Activated CD4-positive, alpha-beta T cell treated with anti-CD3 and anti-CD28 coated beads, Interleukin-2, amount 50 U/mL, for 4 hours (primary cell): ENCODE data around the gene SLCO4A1.
"Not testable (repeated sequence)": the region's sequence is repeated elsewhere in the genome, so short reads cannot be mapped to it uniquely, and the experiment has no call there.

Source experiments
- DNase-seq, 2 experiments: peaks; one replicate each; pipeline ENCODE4 v3.0.0-alpha.2; 2020

Gene SLCO4A1

DNA sequence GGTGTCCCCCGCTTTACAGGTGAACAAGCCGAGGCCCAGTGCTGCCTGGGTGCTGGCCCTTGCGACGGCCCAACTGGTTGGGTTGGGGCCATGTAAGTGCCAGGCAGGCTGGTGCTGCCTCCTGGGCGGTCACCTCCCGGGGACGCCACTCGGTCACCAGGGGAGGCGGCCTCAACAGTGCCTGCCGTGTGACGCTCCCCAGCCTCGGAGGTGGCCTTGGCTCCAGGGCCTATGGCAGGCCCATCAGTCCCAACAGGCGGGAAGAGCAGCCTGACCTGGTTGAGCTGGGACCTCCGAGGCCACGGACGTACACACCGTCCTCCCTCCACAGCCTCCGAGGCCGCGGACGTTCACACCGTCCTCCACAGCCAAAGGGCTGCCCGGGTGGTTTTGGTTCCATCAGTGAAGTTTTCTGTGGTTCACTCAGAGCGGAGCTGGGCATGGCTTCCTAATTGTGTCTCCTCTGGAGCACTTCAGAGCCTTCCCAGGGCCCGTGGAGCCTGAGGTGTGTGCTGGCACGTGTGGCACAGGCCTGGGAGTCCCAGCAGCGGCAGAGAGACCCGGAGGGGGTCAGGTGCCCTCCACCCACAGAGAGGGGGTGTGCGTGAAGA is 19.3 kb upstream of the SLCO4A1 start:
- no peak for DNase-seq

DNA sequence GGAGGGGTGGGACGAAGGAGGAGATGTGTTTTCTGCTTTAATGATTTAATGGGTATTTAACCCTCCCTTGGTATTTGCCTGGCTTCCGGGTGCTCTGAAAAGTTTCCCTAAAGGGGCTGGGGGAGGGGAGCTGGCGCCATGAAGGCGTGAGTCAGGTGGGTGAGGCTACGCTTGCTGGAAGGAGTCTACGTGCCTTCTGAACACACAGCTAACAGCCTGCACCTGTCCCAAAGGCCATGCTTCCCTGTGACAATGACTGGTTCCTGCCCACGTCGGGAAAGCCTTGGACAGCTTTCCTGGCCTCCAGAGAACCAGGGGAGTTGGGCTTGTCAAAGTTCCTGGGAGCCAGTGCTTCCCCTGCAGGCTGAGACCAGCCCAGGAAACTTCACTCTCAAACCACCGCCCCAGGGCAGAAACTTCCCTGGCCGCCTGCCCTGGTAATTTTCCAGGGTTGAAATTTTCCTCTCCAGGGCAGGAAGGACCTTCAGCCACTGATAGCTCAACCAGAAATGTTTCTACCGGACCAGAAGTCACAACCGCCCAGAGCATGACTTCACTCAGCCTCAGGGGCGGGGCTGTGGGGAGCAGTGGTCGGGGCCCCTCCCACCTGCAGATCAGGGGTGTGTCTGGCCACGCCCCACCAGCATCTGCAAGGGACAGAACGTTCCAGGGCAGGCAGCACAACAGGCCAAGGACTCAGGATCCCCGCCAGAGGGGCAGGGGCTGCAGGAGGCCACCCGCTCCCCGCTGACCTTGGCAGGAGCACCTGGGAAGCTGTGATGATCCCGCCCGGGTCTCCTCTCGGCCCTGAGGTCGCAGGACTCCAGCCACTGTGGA is 18.6 kb upstream of the SLCO4A1 start:
- DNase-seq: peak; percentile 77 to 79

DNA sequence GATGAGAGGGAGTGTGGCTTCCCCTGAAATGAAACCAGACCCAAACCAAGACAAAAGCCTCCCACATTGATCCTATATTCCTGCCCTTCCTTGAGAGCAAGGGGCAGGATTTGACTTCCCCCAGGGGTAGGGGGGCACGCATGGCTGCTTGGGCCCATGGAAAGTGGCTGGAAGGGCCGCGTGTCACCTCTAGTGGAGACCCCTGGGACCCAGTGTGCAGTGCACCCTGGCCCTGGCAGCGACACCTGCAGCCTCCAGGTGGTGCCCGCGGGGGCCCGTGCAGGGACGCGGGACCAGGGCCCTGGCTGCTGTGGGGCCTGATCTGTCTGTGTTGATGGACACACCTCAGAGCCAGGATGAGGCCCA is 18.0 kb upstream of the SLCO4A1 start:
- no peak for DNase-seq

DNA sequence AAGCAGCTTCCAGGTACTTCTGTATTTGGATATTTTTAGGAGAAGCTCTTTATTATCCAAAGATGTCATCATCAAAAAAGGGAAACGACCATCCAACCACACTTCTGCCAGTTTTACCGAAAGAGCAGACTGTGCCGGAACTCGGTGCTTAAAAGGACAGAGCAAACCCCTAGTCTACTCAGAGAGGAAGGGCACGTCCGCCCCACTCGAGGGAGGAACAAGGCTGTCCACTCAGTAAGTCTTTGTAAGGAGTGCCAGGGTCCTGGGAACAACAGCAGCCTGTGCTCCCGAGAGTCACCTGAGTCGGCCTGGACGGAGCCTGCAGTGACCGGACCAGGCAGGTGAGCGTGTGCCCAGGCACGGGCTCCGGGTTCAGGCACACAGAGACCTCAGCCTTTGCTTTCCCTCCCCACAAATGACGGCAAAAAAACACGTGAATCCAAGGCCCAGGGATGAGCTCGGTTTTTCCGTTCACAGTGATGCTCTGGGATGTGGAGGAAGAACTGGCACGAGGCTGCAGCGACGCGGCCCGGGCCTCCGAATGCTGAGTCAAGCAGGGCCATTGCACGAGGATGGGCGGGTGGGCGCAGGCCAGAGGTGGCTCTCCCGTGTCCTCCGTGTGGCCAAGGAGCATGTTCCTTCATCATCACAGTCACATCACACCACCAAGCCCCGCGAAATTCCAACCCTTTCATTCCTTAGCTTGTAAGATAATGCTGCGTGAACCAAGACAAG is 17.4 kb upstream of the SLCO4A1 start:
- DNase-seq: no peak

DNA sequence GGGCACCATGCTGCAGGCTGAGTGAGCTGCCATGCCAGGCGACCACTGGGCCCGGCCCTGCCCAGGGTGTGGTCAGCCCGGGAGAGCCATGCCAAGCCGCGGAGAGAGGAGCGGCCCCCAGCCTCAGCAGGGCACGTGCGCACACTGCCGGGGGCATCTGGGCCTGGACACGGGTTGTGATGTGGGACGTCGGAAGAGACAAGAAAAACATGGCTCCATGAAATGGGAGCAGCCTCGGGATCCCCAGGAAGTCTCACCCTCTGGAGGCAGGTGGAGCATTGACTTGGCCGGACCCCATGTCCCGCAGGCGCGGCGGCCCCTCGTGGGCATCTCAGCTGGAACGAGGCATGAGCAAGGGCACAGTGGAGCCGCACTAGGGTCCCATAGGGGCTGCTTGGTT is 16.8 kb upstream of the SLCO4A1 start:
- DNase-seq: no peak

DNA sequence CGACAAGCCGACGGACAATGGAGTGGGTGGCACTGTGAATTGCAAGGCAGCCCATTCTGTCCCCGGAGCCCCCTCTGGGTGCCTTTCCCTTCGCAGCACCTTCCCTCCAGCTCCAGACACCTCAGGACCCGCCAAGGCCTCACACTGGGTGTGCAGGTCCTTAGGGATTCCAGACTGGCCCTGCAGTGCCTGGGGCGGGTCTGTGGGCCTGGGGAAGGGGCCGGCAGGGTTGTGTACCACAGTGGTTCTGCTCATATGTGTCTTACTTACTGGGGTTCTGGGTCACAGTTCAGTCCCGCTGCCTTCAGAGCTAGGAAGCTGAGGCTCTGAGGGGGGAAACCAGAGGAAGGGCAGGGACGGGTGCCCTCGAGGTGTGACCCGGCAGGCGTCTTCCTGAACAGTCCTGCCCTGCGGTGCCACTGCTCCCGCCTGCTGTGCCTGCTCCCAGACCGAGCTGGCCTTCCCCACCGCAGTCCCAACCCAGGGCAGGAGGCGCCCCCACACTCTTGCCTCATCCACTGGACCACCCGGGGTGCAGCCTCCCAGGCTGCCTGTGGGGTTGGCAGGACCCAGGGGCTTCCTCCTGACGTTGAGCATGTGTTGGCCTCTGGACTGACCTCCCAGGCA is 16.3 kb upstream of the SLCO4A1 start:
- DNase-seq: no peak

DNA sequence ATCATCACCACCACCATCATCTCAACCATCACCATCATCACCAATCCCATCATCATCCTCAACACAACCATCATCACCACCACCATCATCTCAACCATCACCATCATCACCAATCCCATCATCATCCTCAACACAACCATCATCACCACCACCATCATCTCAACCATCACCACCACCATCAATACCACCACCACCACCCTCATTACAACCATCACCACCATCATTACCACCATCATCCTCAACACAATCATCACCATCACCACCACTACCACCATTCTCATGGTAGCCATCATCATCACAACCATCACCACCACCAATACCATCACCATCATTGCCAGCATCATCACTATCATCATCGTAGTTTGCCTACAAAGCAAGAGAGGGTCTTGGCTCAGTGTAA is 14.9 kb upstream of the SLCO4A1 start:
- not testable (repeated sequence) for DNase-seq

DNA sequence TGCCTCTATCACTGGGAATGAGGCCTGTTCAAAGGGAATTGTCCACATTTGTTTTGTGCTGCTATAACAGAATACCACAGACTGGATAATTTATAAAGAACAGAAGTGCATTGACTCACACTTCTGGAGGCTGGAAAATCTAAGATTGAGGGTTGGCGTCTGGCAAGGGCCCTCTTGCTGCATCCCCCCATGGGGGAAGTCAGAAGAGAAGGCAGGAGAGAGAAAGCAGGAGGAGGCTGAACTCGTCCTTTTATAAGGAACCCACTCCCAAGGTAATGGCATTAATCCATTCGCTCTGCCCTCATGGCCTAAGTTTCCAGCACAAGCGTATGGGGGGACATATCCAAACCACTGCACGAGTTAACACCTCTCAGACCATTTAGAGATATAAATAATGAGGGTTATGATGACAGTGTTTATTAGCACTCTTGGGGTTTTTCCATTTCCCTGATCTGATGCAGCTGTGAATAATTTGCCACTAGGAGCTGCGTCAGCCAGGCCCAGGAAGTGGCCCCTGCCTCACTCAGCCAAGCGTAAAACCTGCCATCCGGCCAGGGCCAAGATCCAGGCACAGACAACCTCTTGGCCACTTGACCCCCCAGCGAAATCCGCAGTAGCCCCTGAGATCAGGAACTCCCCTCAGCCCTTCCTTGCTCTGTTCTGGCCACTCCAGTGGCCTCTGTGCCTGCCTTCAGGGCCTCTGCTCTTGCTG is 14.2 kb upstream of the SLCO4A1 start:
- no peak for DNase-seq

DNA sequence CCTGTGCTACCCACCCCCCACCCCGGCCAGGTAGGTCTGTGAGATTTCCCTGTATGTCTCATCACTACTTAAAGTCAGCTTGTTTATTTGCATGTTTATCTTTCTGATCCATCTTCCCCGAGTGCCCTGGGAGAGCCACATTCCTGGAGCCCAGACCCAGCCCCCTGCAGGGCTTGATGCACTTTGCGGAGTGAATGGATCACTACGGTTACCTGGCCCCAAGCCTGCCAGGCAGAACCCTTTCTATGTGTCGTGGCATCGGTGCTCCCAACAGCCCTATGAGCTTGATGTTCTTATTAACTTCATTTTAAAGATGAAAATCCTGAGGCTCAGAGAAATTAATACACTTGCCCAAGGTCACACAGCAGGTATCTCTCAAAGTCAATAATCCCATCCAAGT is 13.6 kb upstream of the SLCO4A1 start:
- no peak for DNase-seq

DNA sequence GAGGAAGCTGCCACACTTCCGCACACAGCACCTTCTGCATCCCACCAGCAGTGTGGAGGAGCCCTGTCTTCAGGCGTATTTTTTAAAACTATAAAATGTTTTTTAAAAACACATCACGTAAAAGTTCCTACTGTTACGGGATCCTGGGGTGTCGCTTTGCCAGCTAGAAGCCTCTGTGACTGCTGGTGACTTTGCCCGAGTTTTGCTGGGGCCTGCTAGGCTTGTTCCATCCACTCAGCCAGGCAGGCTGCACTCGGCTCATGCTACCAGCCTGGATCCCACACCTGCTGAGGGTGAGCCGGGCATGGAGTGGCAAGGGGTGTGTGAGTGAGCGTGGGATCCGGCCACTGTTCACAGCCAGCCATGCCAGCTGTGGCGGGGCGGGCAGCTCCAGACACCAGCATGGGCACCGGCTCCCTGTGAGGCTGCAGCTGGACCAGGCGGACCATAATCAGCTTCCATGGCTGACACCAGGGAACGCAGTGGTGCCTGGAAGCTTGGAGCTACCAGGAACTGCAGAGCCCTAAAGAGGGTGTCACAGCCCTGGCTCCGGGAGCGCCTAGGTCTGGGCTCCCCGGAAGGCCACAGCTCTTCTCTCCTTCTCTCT is 12.3 kb upstream of the SLCO4A1 start:
- no peak for DNase-seq

DNA sequence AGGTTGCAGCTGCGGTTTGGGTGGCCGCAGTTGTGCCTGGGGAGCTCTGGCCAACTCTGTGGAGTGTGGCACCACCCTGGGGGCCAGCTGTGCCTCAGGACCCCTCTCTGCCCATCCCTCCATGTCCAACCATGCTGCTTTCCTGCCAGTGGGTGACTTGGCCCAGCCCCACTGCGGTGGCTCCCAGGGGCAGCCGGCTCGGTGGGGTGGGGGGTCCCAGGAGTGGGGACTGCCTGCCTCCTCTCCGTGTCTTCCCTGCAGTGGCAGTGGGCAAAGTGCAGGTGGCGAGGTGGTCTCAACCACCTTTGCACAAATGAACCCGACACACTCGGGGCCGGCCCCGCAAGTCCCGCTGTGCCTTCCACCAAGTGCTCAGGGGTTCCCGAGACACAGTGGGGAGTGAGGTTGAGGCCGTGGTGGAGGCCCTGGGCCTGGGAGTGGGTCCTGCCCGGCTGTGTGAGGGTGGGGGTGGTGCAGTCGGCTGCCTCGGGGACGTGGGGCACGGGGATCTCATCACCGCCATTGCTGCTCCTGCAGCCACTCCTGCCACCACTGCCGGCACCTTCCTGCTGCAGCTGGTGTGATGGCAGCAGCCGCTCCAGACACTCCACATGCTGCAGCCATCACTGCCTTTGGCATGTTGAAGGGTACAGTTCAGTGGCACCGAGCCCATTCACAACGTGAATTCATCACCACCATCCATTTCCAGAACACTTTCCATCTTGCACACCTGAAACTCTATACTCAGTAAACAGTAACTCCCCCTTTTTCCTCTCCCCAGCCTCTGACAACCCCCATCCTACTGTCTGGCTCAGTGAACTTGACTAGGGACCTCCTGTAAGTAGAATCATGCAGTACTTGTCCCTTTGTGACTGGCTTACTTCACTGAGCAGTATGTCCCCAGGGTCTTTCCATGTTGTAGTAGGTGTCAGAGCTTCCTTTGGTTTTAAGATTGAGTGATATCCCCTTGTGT is 10.7 kb upstream of the SLCO4A1 start:
- DNase-seq: no peak

DNA sequence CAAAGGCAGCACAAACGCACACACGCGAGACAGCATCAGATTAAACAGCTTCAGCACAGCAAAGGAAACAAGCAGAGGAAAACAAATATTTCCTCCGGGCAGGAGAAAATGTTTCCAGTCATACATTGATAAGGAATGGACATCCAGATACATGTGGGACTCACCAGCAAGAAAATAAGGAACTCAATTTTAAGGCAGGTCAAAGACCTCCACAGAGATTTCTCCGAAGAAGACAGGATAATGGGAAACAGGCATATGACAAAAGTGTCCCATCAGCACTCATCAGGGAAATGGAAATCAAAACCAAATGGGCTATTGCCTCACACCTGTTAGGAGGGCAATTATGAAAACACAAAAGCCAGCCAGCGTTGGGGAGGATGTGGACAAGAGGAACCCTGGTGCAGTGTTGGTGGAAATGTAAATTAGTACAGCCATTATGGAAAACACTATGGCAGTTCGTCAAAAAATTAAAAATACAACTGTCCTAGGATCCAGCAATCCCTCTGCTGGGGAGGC is 9.7 kb upstream of the SLCO4A1 start:
- no peak for DNase-seq

DNA sequence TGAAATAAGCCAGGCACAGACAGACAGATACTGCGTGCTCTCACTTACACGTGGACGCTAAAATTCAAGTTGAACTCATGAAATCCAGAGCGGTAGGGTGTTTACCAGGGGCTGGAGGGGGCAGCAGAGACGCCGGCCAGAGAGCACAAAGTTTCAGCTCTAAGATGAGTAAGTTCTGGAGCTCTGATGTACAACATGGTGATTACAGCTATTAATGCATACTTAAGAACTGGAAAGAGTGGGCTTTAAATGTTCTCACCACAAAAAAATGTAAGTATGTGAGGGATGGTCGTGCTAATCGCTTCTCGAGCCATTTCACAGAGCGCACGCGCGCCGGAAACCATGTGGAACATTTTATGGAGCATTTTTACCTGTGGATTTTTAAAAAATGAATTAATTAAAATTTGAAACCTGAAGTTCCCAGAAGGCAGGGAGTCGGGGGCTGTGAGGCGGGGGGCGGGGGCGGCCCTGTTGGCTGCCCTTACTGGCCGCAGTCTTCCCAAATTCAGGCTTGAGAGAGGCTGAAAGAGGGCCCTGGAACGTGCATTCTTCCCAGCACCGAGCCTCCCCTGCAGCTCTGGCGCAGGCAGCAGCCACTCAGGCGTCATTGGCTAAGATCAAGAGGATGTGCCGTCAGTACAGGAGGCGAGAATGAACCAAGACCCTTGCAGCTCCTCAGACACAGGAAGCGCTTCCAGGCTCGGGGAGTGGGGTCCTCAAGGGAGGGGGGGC is 8.5 kb upstream of the SLCO4A1 start:
- DNase-seq: no peak

DNA sequence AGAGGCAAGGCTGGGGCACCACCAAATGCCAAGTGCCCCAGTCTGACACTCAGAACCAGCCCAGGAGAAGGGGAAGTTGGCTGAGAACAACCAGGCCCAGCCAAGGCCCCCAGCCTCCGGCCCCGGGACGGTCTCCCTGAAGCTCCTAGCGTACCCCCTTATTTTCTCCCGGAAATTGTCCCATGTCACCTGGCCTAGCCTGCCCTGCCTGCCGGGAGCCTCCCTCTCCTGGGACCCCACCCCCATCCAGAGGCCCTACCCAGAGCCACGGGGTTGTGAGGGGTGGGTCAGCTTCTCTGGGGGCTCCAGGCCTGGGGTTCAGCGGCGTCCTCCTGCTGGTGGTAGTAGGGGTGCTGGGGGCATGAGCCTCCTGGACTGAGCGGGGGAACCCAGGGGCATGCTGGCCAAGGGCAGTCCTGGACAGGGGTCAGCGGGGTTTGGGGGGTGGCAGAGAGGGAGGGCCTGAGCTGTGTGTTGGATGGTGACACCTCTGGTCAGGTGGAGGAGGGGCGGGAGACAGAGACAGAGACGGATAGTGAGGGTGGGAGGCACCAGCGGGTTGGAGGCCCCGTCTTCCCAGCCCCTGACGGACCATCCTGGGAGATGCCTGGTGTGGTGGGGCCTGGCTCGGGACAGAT is 7.9 kb upstream of the SLCO4A1 start:
- DNase-seq: no peak

DNA sequence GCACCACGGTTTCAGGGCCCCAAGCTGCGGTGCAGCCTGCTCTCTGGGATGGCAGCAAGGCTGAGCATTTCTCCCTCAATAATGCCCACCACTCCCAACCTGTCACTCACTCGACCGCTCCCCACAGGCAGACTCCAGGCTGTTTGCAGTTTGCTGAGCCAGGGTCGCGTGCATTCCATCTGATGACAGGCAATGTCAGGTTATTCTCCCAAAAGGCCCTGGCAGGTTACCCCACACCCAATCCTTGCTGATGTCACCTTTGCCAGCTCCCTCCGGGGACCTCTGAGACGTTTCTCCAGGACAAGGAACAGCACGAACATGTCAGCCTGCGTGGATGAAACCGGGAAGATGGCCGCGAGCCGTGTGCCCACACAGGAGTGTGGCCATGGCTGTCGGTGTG is 7.1 kb upstream of the SLCO4A1 start:
- DNase-seq: no peak

DNA sequence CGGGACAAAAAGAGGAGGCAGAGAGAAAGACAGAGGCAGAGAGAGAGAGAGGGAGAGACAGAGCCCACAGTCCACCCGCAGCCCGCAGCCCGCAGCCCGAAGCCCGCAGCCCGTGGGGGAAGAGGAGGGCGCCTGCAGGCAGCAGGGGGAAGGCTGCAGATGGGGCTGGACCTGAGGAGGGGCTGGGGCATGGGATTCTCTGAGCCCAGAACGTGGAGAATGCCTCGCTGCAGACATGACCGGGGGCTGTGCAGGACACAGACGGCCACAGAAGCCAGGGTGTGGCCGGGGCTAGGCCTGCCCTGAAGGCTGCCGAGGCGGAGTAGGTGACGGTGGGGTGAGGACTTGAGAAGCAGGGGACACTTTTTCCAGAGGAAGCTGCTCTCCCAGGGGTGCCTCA is 6.5 kb upstream of the SLCO4A1 start:
- no peak for DNase-seq

DNA sequence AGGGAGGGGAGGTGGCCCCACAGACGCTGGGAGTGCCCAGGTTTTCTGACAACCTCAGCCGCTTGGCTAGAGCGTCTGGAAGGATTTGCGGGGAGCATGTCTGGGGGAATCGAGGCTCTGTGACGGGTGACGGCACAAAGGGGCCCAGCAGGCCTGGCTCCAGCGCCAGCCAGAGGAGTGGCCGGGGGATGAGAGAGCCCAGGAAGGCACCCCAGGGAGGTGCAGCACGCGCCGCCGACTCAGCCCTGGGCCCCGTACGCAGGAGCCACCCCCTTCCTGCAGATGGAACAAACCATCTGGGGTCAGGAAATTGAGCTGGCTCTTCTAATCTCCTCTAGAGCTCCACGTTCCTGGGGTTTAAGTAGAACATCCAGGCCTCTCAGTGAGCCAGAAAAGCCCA is 5.9 kb upstream of the SLCO4A1 start:
- no peak for DNase-seq

DNA sequence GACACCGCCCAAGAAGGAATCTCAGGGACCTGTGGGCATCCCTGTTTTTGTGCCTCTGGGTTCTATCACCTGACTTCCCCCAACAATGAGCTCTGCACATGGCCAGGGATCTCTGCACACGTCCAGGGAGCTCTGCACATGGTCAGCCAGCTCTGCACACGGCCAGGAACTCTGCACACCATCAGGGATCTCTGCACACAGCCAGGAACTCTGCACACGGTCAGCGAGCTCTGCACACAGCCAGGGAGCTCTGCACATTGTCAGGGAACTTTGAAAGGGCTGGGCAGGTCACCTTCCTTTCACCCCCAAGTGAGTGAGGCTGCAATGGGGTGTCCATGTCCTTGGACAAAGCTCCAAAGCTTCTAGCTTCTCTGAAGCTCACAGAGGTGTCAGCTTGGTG is 5.2 kb upstream of the SLCO4A1 start:
- DNase-seq: no peak

DNA sequence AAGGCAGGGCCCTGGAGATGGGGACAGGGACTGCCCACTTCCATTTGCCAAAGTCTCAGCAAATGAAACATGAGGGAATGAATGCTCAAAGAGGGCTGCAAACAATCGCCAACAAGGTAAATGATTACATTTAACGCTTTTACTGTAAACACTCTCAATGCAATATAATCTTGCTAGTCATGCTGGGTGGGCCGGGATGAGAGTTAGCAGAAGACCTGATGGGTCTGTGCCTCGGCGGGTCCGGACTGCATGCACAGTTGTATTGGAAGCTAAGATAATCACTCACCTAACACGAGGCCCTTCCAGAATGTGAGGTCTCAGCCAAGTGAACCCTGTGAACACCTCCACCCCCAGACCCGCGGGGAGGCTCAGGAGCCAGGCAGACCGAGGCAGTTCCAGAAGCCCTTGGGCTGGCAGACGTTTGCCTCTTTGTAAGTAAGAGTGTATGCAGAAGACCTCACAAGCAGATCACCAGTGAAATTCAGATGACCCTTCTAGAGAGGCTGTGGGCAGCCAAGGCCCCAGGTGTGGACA is 4.7 kb upstream of the SLCO4A1 start:
- no peak for DNase-seq
